OCI-LY3 (cell line): ENCODE measurements around the gene YIPF5.

ENCODE experiments used
- H2AFZ ChIP-seq: fragments of 200-600, 300-600 bp; shearing (Covaris generic); 2 replicates; pipeline ENCODE4 v1.6.0; 2014; ENCODE audit warnings: antibody characterized with exemption, low read depth, low read length
- H3K27ac ChIP-seq: fragments of 200-600, 300-600 bp; sonication (generic); 2 replicates; pipeline ENCODE4 v1.5.1; 2014; ENCODE audit warnings: mild to moderate bottlenecking, low read length, moderate library complexity, mixed read lengths
- H3K27me3 ChIP-seq: fragments of 200-600, 300-600 bp; sonication (generic); 2 replicates; pipeline ENCODE4 v1.6.1; 2014; ENCODE audit warnings: low read depth, low read length, mixed read lengths
- H3K36me3 ChIP-seq: fragments of 200-600, 300-600 bp; sonication (generic); replicated peaks from 2 replicates; pipeline ENCODE3; 2014; ENCODE audit warnings: low read depth, low read length, mixed read lengths
- H3K4me1 ChIP-seq: fragments of 300-600, 200-600 bp; sonication (generic); 2 replicates; pipeline ENCODE4 v1.6.1; 2014; ENCODE audit warnings: low read length, mixed read lengths
- H3K4me2 ChIP-seq: fragments of 200-600, 300-600 bp; sonication (generic); 2 replicates; pipeline ENCODE4 v1.6.1; 2014; ENCODE audit warnings: low read length, mixed read lengths
- H3K4me3 ChIP-seq: fragments of 300-600, 200-600 bp; sonication (generic); 2 replicates; pipeline ENCODE4 v1.5.1; 2014; ENCODE audit warnings: antibody characterized with exemption, mild to moderate bottlenecking, low read length, moderate library complexity
- H3K79me2 ChIP-seq: fragments of 300-600, 200-600 bp; shearing (Covaris generic); 2 replicates; pipeline ENCODE4 v1.6.1; 2014; ENCODE audit warnings: mild to moderate bottlenecking, low read length, mixed read lengths
- H3K9ac ChIP-seq: fragments of 300-600, 200-600 bp; shearing (Covaris generic); 2 replicates; pipeline ENCODE4 v1.6.0; 2014; ENCODE audit warnings: mild to moderate bottlenecking, low read length, moderate library complexity
- H3K9me3 ChIP-seq: fragments of 200-600, 300-600 bp; shearing (Covaris generic); 2 replicates; pipeline ENCODE4 v1.6.1; 2014; ENCODE audit warnings: low read length, mixed read lengths; ENCODE audit not compliant: insufficient read depth
- H4K20me1 ChIP-seq: fragments of 200-600, 300-600 bp; sonication (generic); 2 replicates; pipeline ENCODE4 v1.6.1; 2016; ENCODE audit warnings: low read length, mixed read lengths; ENCODE audit not compliant: insufficient read depth
- CTCF ChIP-seq: fragments of 200-600, 300-600 bp; sonication (generic); IDR thresholded peaks from 2 replicates; pipeline ENCODE4 v1.5.1; 2014; ENCODE audit warnings: antibody characterized with exemption, low read length, low read depth
- EZH2phosphoT487 ChIP-seq: fragments of 200-600 bp; shearing (Covaris generic); IDR thresholded peaks from 2 replicates; pipeline ENCODE4 v1.6.1; 2018; ENCODE audit warnings: antibody characterized with exemption, mixed run types, low read depth

YIPF5 gene

GRCh38 chr5:144170276-144171024 lies at the start of gene YIPF5, which contains the start of gene KCTD16:
Gene YIPF5 (minus strand): TSS chr5:144170659. CDS start chr5:144169955, 704 bp downstream.
Gene KCTD16 (plus strand): TSS chr5:144170873.
- Histone ChIP-seq H3K4me2 (peak within 1 kb of the TSS; percentile 91), H3K4me1 (peaks cover 15% of the 10 kb centered on the region), H3K79me2 (peaks cover 17% of the 10 kb centered on the region), H3K4me3 (peak within 1 kb of the TSS; percentile 99), H3K36me3 (peaks cover under 1% of the 10 kb centered on the region), H4K20me1 (no peaks in the 10 kb centered on the region; the same call in 1 of the 2 replicates), H3K9ac (peak within 1 kb of the TSS; percentile 82), H3K27me3 (no peaks in the 10 kb centered on the region), H2AFZ (peak within 1 kb of the TSS; percentile 97), H3K27ac (peak within 1 kb of the TSS; percentile 41), H3K9me3 (no peaks in the 10 kb centered on the region)
- TF ChIP-seq CTCF = no peak
- TF ChIP-seq EZH2phosphoT487 = no peak

GRCh38 chr5:144219869-144220268 lies 49.4 kb upstream of the YIPF5 start:
- no peaks in the 10 kb centered on the region for H3K27me3 ChIP-seq
- H3K79me2 ChIP-seq = no peaks in the 10 kb centered on the region
- no peaks in the 10 kb centered on the region for H3K9me3 ChIP-seq
- no peaks in the 10 kb centered on the region for H3K36me3 ChIP-seq
- H2AFZ ChIP-seq = no peak overlapping the region
- H4K20me1 ChIP-seq = no peaks in the 10 kb centered on the region
- no peak overlapping the region for H3K4me3 ChIP-seq
- H3K9ac ChIP-seq = no peak overlapping the region
- no peak overlapping the region for H3K27ac ChIP-seq
- TF ChIP-seq CTCF = no peak
- TF ChIP-seq EZH2phosphoT487 = no peak
- no peaks in the 10 kb centered on the region for H3K4me1 ChIP-seq
- no peak overlapping the region for H3K4me2 ChIP-seq

GRCh38 chr5:144210655-144211054 lies 40.2 kb upstream of the YIPF5 start:
- Histone ChIP-seq H3K79me2 (no peaks in the 10 kb centered on the region), H3K9ac (no peak overlapping the region), H3K4me3 (no peak overlapping the region), H3K9me3 (no peaks in the 10 kb centered on the region), H3K36me3 (no peaks in the 10 kb centered on the region), H3K27me3 (peaks cover 20% of the 10 kb centered on the region), H3K4me2 (no peak overlapping the region), H3K27ac (no peak overlapping the region), H2AFZ (no peak overlapping the region), H4K20me1 (no peaks in the 10 kb centered on the region), H3K4me1 (no peaks in the 10 kb centered on the region)
- TF ChIP-seq CTCF (no peak), EZH2phosphoT487 (no peak)

- TF ChIP-seq EZH2phosphoT487 = no peak
- no peak for TF ChIP-seq CTCF
Observed at GRCh38 chr5:144209361-144209760, 38.9 kb upstream of the YIPF5 start.

More at GRCh38 chr5:144209361-144209760, 38.9 kb upstream of the YIPF5 start:
- Histone ChIP-seq H3K9me3 (no peaks in the 10 kb centered on the region), H4K20me1 (no peaks in the 10 kb centered on the region), H3K9ac (no peak overlapping the region), H3K4me3 (no peak overlapping the region), H3K4me1 (no peaks in the 10 kb centered on the region), H3K4me2 (no peak overlapping the region), H3K36me3 (no peaks in the 10 kb centered on the region), H3K27ac (no peak overlapping the region), H2AFZ (no peak overlapping the region), H3K79me2 (no peaks in the 10 kb centered on the region), H3K27me3 (peaks cover 20% of the 10 kb centered on the region)
